ENCODE measurements around the gene INSM1. TPM values are rescaled to one million over a fixed set of nuclear protein-coding genes. Genes with fewer than 3 reads are reported as not detected.

INSM1 gene
- total RNA-seq, 2 donors from 2014 or later, result 3.4 to 4.3 TPM

DNA sequence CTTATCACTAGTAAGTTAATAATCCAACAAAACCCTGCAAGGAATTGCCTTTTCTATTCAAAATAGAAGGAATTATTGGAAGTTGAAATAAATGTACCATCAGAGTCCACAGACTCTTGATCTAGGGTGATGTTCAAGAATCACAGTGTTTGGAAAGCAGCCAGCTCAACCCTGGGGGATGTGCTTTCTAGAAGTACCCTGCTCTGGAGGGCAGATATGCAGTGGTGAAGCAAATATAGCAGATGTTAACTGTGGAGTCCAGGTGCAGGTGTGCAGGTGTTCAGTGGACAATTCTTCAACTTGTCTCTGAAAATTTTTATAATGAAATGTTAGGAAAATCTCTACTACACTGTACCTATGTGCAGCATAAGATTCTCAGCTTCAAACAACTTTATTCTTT is 9.1 kb upstream of the INSM1 start:
- intact Hi-C loops (cut with DNase I), result no loop called here

GRCh38 chr20:20359628-20360027 is 8.3 kb upstream of the INSM1 start:
- H3K27me3 ChIP-seq, result peaks cover 0 to 15% of the 10 kb centered on the region in 2 donors
- ATAC-seq, result no peak
- 64 to 78% methylated on average over 6 of the region's 6 CpGs for WGBS, 2 donors

More for the DNA sequence above, 9.1 kb upstream of the INSM1 start:
- H3K4me3 ChIP-seq, result no peak overlapping the region
- DNase-seq, result no peak
- no peak for TF ChIP-seq POLR2A (IDR thresholded peaks at IDR 0.05)
- TF ChIP-seq, protein P1, sequence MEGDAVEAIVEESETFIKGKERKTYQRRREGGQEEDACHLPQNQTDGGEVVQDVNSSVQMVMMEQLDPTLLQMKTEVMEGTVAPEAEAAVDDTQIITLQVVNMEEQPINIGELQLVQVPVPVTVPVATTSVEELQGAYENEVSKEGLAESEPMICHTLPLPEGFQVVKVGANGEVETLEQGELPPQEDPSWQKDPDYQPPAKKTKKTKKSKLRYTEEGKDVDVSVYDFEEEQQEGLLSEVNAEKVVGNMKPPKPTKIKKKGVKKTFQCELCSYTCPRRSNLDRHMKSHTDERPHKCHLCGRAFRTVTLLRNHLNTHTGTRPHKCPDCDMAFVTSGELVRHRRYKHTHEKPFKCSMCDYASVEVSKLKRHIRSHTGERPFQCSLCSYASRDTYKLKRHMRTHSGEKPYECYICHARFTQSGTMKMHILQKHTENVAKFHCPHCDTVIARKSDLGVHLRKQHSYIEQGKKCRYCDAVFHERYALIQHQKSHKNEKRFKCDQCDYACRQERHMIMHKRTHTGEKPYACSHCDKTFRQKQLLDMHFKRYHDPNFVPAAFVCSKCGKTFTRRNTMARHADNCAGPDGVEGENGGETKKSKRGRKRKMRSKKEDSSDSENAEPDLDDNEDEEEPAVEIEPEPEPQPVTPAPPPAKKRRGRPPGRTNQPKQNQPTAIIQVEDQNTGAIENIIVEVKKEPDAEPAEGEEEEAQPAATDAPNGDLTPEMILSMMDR (IDR thresholded peaks at IDR 0.05), result no peak
- H3K27ac ChIP-seq, result no peak overlapping the region
- no peaks in the 10 kb centered on the region for H3K9me3 ChIP-seq
- no peak for ATAC-seq
- peaks cover 0 to 7% of the 10 kb centered on the region in 2 donors for H3K27me3 ChIP-seq
- H3K36me3 ChIP-seq (replicated peaks in 1 of 2; ENCODE audit: insufficient read depth in 1 of 2, low read depth in 2 of 2), result no peaks in the 10 kb centered on the region
- peaks cover 10% of the 10 kb centered on the region for H3K4me1 ChIP-seq

DNA sequence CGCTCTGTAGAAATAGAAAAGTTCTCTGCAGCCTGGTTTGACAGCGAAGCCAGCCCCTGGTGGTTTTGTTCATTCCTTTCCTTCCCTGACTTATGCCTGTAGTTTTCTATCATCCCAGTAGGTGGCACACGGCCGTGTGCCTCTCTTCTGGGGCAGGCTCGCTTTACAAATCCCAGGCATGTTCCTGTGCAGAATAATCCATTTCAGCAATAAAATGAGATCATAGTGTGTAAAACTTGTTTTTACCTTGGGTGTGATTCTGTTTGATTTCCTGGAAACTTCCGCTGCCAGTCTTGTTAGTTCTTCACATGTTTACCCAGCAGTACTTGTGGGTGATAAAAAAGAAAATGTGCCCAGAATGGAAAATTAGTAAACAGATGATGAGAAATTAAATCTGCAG is 7.4 kb upstream of the INSM1 start:
- intact Hi-C loops (cut with DNase I), result no loop called here
- Histone ChIP-seq H3K27ac (no peak overlapping the region), H3K9me3 (no peaks in the 10 kb centered on the region), H3K36me3 (replicated peaks in 1 of 2; ENCODE audit: insufficient read depth in 1 of 2, low read depth in 2 of 2) (no peaks in the 10 kb centered on the region), H3K27me3 (peaks cover 0 to 17% of the 10 kb centered on the region in 2 donors), H3K4me1 (peaks cover 20% of the 10 kb centered on the region), H3K4me3 (no peak overlapping the region)
- 0 to 2% methylated on average over 6 of the region's 6 CpGs for WGBS, 2 donors
- no peak for TF ChIP-seq POLR2A (IDR thresholded peaks at IDR 0.05)
- TF ChIP-seq, protein P1 (IDR thresholded peaks at IDR 0.05), result peak; percentile 53 to 85 (median 79)
- peak; percentile 81 for ATAC-seq
- DNase-seq, result peak; percentile 44 to 64 (median 56)

More at GRCh38 chr20:20359628-20360027, 8.3 kb upstream of the INSM1 start:
- Histone ChIP-seq H3K27ac (no peak overlapping the region), H3K9me3 (no peaks in the 10 kb centered on the region), H3K4me1 (peaks cover 19% of the 10 kb centered on the region), H3K4me3 (no peak overlapping the region), H3K36me3 (replicated peaks in 1 of 2; ENCODE audit: insufficient read depth in 1 of 2, low read depth in 2 of 2) (no peaks in the 10 kb centered on the region)
- intact Hi-C loops (cut with DNase I), result no loop called here
- DNase-seq, result no peak
- TF ChIP-seq POLR2A (IDR thresholded peaks at IDR 0.05), result no peak
- TF ChIP-seq, protein P1 (IDR thresholded peaks at IDR 0.05), result no peak

DNA sequence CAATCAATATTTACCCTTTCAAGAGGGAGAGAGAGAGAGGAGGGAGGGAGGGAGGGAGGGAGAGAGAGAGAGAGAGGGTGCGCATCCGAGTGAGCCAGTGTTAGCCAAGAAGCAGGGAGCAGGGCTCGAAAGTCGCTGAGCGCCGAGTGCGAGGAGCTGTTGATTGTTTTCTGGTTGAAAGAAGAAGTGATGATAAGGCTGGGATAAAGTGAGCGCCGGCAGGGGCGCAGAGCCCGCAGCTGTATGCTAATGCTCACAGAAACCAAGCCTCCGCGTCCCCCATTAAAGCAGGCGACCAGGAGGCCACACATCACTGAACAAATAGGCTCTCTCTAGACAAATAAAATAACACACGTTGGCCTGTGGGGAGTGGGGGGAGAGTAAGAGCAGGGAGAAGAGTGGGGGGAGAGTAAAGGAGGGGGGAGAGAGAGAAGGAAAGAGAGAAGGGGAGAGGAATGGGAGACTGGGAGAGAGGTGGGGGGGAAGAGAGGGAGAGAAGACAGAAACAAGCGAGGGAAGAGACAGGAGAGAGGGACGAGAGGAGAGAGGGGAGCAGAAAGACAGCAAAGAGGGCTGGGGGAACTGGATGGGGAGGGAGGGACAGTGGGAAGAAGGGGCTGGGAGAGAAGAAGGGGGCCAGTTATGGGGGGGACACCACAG is 5.0 kb upstream of the INSM1 start:
- DNase-seq (no peak), ATAC-seq (no peak)
- Histone ChIP-seq H3K27ac (no peak overlapping the region), H3K27me3 (peaks cover 0 to 26% of the 10 kb centered on the region in 2 donors), H3K4me3 (no peak overlapping the region), H3K4me1 (peaks cover 32% of the 10 kb centered on the region), H3K9me3 (no peaks in the 10 kb centered on the region), H3K36me3 (replicated peaks in 1 of 2; ENCODE audit: insufficient read depth in 1 of 2, low read depth in 2 of 2) (no peaks in the 10 kb centered on the region)
- intact Hi-C loops (cut with DNase I), result no loop called here
- 5% methylated on average over 17 of the region's 17 CpGs for WGBS, 2 donors
- peak in 1 of 3 donors; percentile 2 for TF ChIP-seq POLR2A (IDR thresholded peaks at IDR 0.05)
- TF ChIP-seq, protein P1 (IDR thresholded peaks at IDR 0.05), result no peak

DNA sequence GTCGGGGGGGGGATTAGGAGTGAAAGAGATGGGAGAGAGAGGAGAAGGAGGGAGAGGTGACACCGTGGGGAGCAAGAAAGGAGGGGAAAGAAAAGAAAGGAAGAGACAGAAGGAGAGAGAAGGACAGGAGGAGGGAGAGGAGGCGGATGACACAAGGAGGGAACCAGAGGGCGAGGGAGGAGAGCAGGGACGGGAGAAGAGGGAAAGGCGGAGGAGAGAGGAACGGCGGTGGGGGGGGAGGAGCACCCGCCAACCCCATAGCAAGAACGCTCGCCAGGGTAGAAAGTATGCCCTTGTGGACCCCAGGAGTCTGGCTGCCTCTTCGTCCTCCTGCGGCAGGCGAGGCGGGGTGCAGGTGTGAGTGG is 4.5 kb upstream of the INSM1 start:
- Histone ChIP-seq H3K36me3 (replicated peaks in 1 of 2; ENCODE audit: insufficient read depth in 1 of 2, low read depth in 2 of 2) (no peaks in the 10 kb centered on the region), H3K27me3 (peaks cover 0 to 28% of the 10 kb centered on the region in 2 donors), H3K27ac (no peak overlapping the region), H3K4me3 (no peak overlapping the region), H3K9me3 (no peaks in the 10 kb centered on the region), H3K4me1 (peaks cover 34% of the 10 kb centered on the region)
- WGBS, 2 donors, result 3 to 5% methylated on average over 15 of the region's 15 CpGs
- ATAC-seq (no peak), DNase-seq (no peak)
- TF ChIP-seq, protein P1 (IDR thresholded peaks at IDR 0.05), result no peak
- no peak for TF ChIP-seq POLR2A (IDR thresholded peaks at IDR 0.05)
- intact Hi-C loops (cut with DNase I), result no loop called here
